ENCODE results near the gene ZNF180. TPM values are rescaled to one million over a fixed set of nuclear protein-coding genes. Genes with fewer than 3 reads are reported as not detected.

ZNF180 gene
- total RNA-seq: 10 to 100 TPM in 1 of 4 donors, 1 to 10 TPM in 3; 7.8 to 13.5 (median 8.5) TPM

- TF ChIP-seq CTCF (IDR thresholded peaks at IDR 0.05; ENCODE audit: low read depth): no peak
These were observed at the start of gene ZNF180 for GRCh38 chr19:44499962-44500949. TSS of gene ZNF180 (minus strand) at chr19:44500522. CDS start at chr19:44497334, 3,188 bp downstream.

GRCh38 chr19:44549507-44549906 is 49.2 kb upstream of the ZNF180 start:
- no peak for TF ChIP-seq CTCF (IDR thresholded peaks at IDR 0.05; ENCODE audit: low read depth)

GRCh38 chr19:44548736-44549135 is 48.4 kb upstream of the ZNF180 start:
- TF ChIP-seq CTCF (IDR thresholded peaks at IDR 0.05; ENCODE audit: low read depth): no peak

GRCh38 chr19:44544031-44544430 is 43.7 kb upstream of the ZNF180 start:
- no peak for TF ChIP-seq CTCF (IDR thresholded peaks at IDR 0.05; ENCODE audit: low read depth)

GRCh38 chr19:44542671-44543070 is 42.3 kb upstream of the ZNF180 start:
- TF ChIP-seq CTCF (IDR thresholded peaks at IDR 0.05; ENCODE audit: low read depth): no peak

GRCh38 chr19:44540736-44541135 is 40.4 kb upstream of the ZNF180 start:
- no peak for TF ChIP-seq CTCF (IDR thresholded peaks at IDR 0.05; ENCODE audit: low read depth)

GRCh38 chr19:44539991-44540390 is 39.7 kb upstream of the ZNF180 start:
- no peak for TF ChIP-seq CTCF (IDR thresholded peaks at IDR 0.05; ENCODE audit: low read depth)

Measured in subcutaneous adipose tissue (tissue), 4 donors.